ENCODE measurements around the gene SLX9.
A peak's percentile ranks its signal among the peaks of the same experiment; 100 is the strongest.

The SLX9 gene

GRCh38 chr21:44896561-44897286 lies 43.1 kb upstream of the SLX9 start:
- no peak overlapping the region for H2BK120ac ChIP-seq (ENCODE audit: low read depth, low read length)
- H2AK5ac ChIP-seq (ENCODE audit: low read length): no peak overlapping the region
- H3K27me3 ChIP-seq (ENCODE audit: insufficient read depth, low read length, poor library complexity): no peaks in the 10 kb centered on the region
- H3K4me2 ChIP-seq (ENCODE audit: low read length): no peak overlapping the region
- no peak overlapping the region for H2BK15ac ChIP-seq (replicated peaks; ENCODE audit: low read depth)
- no peak overlapping the region for H3K23ac ChIP-seq (ENCODE audit: low read length)
- H3K4me3 ChIP-seq (ENCODE audit: low read length): no peak overlapping the region
- no peaks in the 10 kb centered on the region for H3K36me3 ChIP-seq (ENCODE audit: control insufficient read depth, insufficient read depth, low read length)
- no peaks in the 10 kb centered on the region for H3K4me1 ChIP-seq (ENCODE audit: control insufficient read depth, low read depth, low read length)
- no peak overlapping the region for H4K8ac ChIP-seq (ENCODE audit: low read depth, low read length)
- no peak for DNase-seq
- H3K56ac ChIP-seq (ENCODE audit: low read length): no peak overlapping the region
- H3K27ac ChIP-seq (ENCODE audit: low read depth, low read length): no peak overlapping the region
- no peak overlapping the region for H3K18ac ChIP-seq (ENCODE audit: low read length)
- no peaks in the 10 kb centered on the region for H3K79me2 ChIP-seq (ENCODE audit: control insufficient read depth, insufficient read depth, low read length)
- H4K5ac ChIP-seq (ENCODE audit: low read length): no peak overlapping the region
- H3K4ac ChIP-seq (ENCODE audit: low read depth, low read length): no peak overlapping the region
- no CpG with 5 or more reads among the region's 25 CpGs for WGBS (ENCODE audit: extremely low coverage, insufficient coverage, low lambda C conversion rate)
- no peaks in the 10 kb centered on the region for H3K79me1 ChIP-seq (ENCODE audit: low read length)
- no peak overlapping the region for H2BK5ac ChIP-seq (ENCODE audit: low read length)
- no peak overlapping the region for H3K9ac ChIP-seq (ENCODE audit: low read length)

GRCh38 chr21:44897326-44898010 lies 42.4 kb upstream of the SLX9 start:
- Histone ChIP-seq H3K4me1 (ENCODE audit: control insufficient read depth, low read depth, low read length) (no peaks in the 10 kb centered on the region), H4K8ac (ENCODE audit: low read depth, low read length) (no peak overlapping the region), H2BK5ac (ENCODE audit: low read length) (no peak overlapping the region), H3K27me3 (ENCODE audit: insufficient read depth, low read length, poor library complexity) (no peaks in the 10 kb centered on the region), H3K79me1 (ENCODE audit: low read length) (no peaks in the 10 kb centered on the region), H3K36me3 (ENCODE audit: control insufficient read depth, insufficient read depth, low read length) (no peaks in the 10 kb centered on the region), H3K4me2 (ENCODE audit: low read length) (no peak overlapping the region), H3K56ac (ENCODE audit: low read length) (no peak overlapping the region), H2AK5ac (ENCODE audit: low read length) (no peak overlapping the region), H3K4ac (ENCODE audit: low read depth, low read length) (no peak overlapping the region), H3K27ac (ENCODE audit: low read depth, low read length) (no peak overlapping the region), H3K18ac (ENCODE audit: low read length) (no peak overlapping the region), H3K79me2 (ENCODE audit: control insufficient read depth, insufficient read depth, low read length) (no peaks in the 10 kb centered on the region), H2BK120ac (ENCODE audit: low read depth, low read length) (no peak overlapping the region), H2BK15ac (replicated peaks; ENCODE audit: low read depth) (no peak overlapping the region), H3K23ac (ENCODE audit: low read length) (no peak overlapping the region), H4K5ac (ENCODE audit: low read length) (no peak overlapping the region), H3K4me3 (ENCODE audit: low read length) (no peak overlapping the region), H3K9ac (ENCODE audit: low read length) (no peak overlapping the region)
- WGBS (ENCODE audit: extremely low coverage, insufficient coverage, low lambda C conversion rate): no CpG with 5 or more reads among the region's 21 CpGs
- DNase-seq: peak; percentile 56

GRCh38 chr21:44898011-44898488 lies 41.8 kb upstream of the SLX9 start:
- no peak overlapping the region for H2AK5ac ChIP-seq (ENCODE audit: low read length)
- H3K56ac ChIP-seq (ENCODE audit: low read length): no peak overlapping the region
- H3K27ac ChIP-seq (ENCODE audit: low read depth, low read length): no peak overlapping the region
- no CpG with 5 or more reads among the region's 13 CpGs for WGBS (ENCODE audit: extremely low coverage, insufficient coverage, low lambda C conversion rate)
- no peak overlapping the region for H3K18ac ChIP-seq (ENCODE audit: low read length)
- no peaks in the 10 kb centered on the region for H3K79me2 ChIP-seq (ENCODE audit: control insufficient read depth, insufficient read depth, low read length)
- no peak overlapping the region for H3K4ac ChIP-seq (ENCODE audit: low read depth, low read length)
- no peak overlapping the region for H3K4me3 ChIP-seq (ENCODE audit: low read length)
- no peak overlapping the region for H3K4me2 ChIP-seq (ENCODE audit: low read length)
- no peak overlapping the region for H3K23ac ChIP-seq (ENCODE audit: low read length)
- no peak overlapping the region for H4K5ac ChIP-seq (ENCODE audit: low read length)
- H3K4me1 ChIP-seq (ENCODE audit: control insufficient read depth, low read depth, low read length): no peaks in the 10 kb centered on the region
- DNase-seq: no peak
- no peaks in the 10 kb centered on the region for H3K36me3 ChIP-seq (ENCODE audit: control insufficient read depth, insufficient read depth, low read length)
- H3K27me3 ChIP-seq (ENCODE audit: insufficient read depth, low read length, poor library complexity): no peaks in the 10 kb centered on the region
- no peaks in the 10 kb centered on the region for H3K79me1 ChIP-seq (ENCODE audit: low read length)
- no peak overlapping the region for H3K9ac ChIP-seq (ENCODE audit: low read length)
- no peak overlapping the region for H4K8ac ChIP-seq (ENCODE audit: low read depth, low read length)
- no peak overlapping the region for H2BK15ac ChIP-seq (replicated peaks; ENCODE audit: low read depth)
- H2BK5ac ChIP-seq (ENCODE audit: low read length): no peak overlapping the region
- H2BK120ac ChIP-seq (ENCODE audit: low read depth, low read length): no peak overlapping the region

- no peaks in the 10 kb centered on the region for H3K4me1 ChIP-seq (ENCODE audit: control insufficient read depth, low read depth, low read length)
- no peak overlapping the region for H4K8ac ChIP-seq (ENCODE audit: low read depth, low read length)
- H2AK5ac ChIP-seq (ENCODE audit: low read length): no peak overlapping the region
- WGBS (ENCODE audit: extremely low coverage, insufficient coverage, low lambda C conversion rate): no CpG with 5 or more reads among the region's 49 CpGs
- H3K9ac ChIP-seq (ENCODE audit: low read length): no peak overlapping the region
- H3K27ac ChIP-seq (ENCODE audit: low read depth, low read length): no peak overlapping the region
- no peak overlapping the region for H2BK5ac ChIP-seq (ENCODE audit: low read length)
- H3K18ac ChIP-seq (ENCODE audit: low read length): no peak overlapping the region
- H3K56ac ChIP-seq (ENCODE audit: low read length): no peak overlapping the region
- H3K27me3 ChIP-seq (ENCODE audit: insufficient read depth, low read length, poor library complexity): no peaks in the 10 kb centered on the region
- no peak overlapping the region for H2BK15ac ChIP-seq (replicated peaks; ENCODE audit: low read depth)
- no peaks in the 10 kb centered on the region for H3K36me3 ChIP-seq (ENCODE audit: control insufficient read depth, insufficient read depth, low read length)
- no peak overlapping the region for H3K4ac ChIP-seq (ENCODE audit: low read depth, low read length)
- no peak for DNase-seq
- H3K79me2 ChIP-seq (ENCODE audit: control insufficient read depth, insufficient read depth, low read length): no peaks in the 10 kb centered on the region
- H4K5ac ChIP-seq (ENCODE audit: low read length): no peak overlapping the region
- no peak overlapping the region for H3K4me2 ChIP-seq (ENCODE audit: low read length)
- no peak overlapping the region for H3K4me3 ChIP-seq (ENCODE audit: low read length)
- no peaks in the 10 kb centered on the region for H3K79me1 ChIP-seq (ENCODE audit: low read length)
- no peak overlapping the region for H3K23ac ChIP-seq (ENCODE audit: low read length)
- no peak overlapping the region for H2BK120ac ChIP-seq (ENCODE audit: low read depth, low read length)
Measured at GRCh38 chr21:44898851-44899767, 40.7 kb upstream of the SLX9 start.

GRCh38 chr21:44899768-44900558 lies 39.9 kb upstream of the SLX9 start:
- no CpG with 5 or more reads among the region's 37 CpGs for WGBS (ENCODE audit: extremely low coverage, insufficient coverage, low lambda C conversion rate)
- no peak for DNase-seq

More at GRCh38 chr21:44899768-44900558, 39.9 kb upstream of the SLX9 start:
- H3K4ac ChIP-seq (ENCODE audit: low read depth, low read length): no peak overlapping the region
- H3K36me3 ChIP-seq (ENCODE audit: control insufficient read depth, insufficient read depth, low read length): no peaks in the 10 kb centered on the region
- H2AK5ac ChIP-seq (ENCODE audit: low read length): no peak overlapping the region
- H3K27me3 ChIP-seq (ENCODE audit: insufficient read depth, low read length, poor library complexity): no peaks in the 10 kb centered on the region
- H4K8ac ChIP-seq (ENCODE audit: low read depth, low read length): no peak overlapping the region
- no peak overlapping the region for H3K4me3 ChIP-seq (ENCODE audit: low read length)
- no peak overlapping the region for H2BK5ac ChIP-seq (ENCODE audit: low read length)
- H4K5ac ChIP-seq (ENCODE audit: low read length): no peak overlapping the region
- H2BK120ac ChIP-seq (ENCODE audit: low read depth, low read length): no peak overlapping the region
- H3K18ac ChIP-seq (ENCODE audit: low read length): no peak overlapping the region
- no peaks in the 10 kb centered on the region for H3K79me1 ChIP-seq (ENCODE audit: low read length)
- H3K23ac ChIP-seq (ENCODE audit: low read length): no peak overlapping the region
- no peak overlapping the region for H3K27ac ChIP-seq (ENCODE audit: low read depth, low read length)
- H2BK15ac ChIP-seq (replicated peaks; ENCODE audit: low read depth): no peak overlapping the region
- H3K56ac ChIP-seq (ENCODE audit: low read length): no peak overlapping the region
- H3K4me2 ChIP-seq (ENCODE audit: low read length): no peak overlapping the region
- no peaks in the 10 kb centered on the region for H3K79me2 ChIP-seq (ENCODE audit: control insufficient read depth, insufficient read depth, low read length)
- no peaks in the 10 kb centered on the region for H3K4me1 ChIP-seq (ENCODE audit: control insufficient read depth, low read depth, low read length)
- no peak overlapping the region for H3K9ac ChIP-seq (ENCODE audit: low read length)
